Stimulated activated naive CD8-positive, alpha-beta T cell treated with anti-CD3 and anti-CD28 coated beads, Interleukin-15, Interleukin-2, amounts not matched to agents 100 U/mL and 50 U/mL, for 24 hours (primary cell): Measurements from ENCODE around the gene KDM5B.
"Not testable (repeated sequence)": the region's sequence is repeated elsewhere in the genome, so short reads cannot be mapped to it uniquely, and the experiment has no call there.

Source experiments
- ATAC-seq: fragments of 150-1000 bp; cut with Tn5 transposase; one replicate; pipeline ENCODE4 v1.10.0; 2021
- DNase-seq: peaks from one replicate; pipeline ENCODE4 v3.0.0; 2021

Gene KDM5B

DNA sequence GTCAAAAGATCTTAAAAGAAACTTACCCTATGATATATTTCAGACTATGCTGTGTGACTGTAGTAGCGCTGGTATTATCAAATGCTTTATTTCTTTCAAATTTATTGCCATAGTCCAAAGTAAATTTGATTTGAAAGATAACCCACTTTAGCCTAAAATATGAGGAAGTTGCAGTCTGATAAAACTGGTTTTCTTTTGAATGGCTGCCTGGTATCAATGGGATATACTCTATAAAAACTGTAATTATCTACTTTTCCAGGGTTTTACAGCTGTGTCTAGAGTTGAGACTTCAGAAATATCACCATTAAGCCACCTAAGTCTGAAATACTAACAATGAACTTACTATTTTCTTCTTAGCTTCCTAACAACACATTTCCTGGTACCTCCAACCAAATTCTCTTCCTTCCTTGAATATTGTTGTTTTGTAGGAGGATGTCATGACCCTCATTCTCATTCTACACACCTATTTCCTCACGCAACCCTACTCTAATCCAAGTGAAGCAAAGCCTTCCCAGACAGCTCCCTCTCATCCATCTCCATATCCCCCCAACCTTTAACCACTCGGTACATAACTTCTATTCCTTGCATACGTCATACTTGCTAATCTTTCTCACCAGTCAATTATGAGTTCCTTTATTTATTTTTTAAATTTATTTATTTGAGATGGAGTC is 17.0 kb downstream of the KDM5B start:
- ATAC-seq (no peak), DNase-seq (no peak)

DNA sequence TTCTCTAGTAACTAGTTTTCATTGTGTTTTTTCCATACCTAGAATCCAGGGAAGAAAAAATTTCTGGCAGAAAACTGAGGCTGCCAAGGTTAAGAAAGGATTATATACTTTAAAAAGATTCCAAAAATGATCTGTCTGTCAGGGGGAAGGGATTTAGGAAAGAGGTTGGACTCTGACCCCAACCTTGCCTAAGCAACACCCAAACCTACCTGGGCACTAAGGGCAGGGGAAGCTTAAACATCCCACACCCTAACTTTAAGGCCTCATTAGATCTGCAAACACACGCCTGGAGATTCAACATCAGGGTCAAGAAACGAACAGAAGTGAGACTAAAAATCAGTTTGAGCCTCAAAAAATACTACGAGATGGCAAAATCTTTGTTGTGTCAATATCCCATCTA is 19.4 kb downstream of the KDM5B start:
- no peak for DNase-seq

DNA sequence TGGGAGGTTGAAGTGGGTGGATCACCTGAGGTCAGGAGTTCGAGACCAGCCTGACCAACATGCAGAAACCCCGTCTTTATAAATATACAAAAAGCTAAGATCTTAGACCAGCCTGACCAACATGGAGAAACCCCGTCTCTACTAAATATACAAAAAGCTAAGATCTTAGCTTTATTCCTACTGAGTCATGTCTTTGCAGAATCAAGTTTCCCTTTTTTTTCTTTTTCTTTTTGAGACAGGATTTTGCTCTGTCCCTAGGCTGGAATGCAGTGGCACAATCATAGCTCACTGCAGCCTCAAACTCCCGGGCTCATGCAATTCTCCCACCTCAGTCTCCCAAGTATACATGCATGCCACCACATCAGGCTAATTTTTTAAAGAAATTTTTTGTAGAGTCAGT is 21.4 kb downstream of the KDM5B start:
- DNase-seq: no peak
- no peak for ATAC-seq

More for the DNA sequence above, 19.4 kb downstream of the KDM5B start:
- ATAC-seq: no peak

DNA sequence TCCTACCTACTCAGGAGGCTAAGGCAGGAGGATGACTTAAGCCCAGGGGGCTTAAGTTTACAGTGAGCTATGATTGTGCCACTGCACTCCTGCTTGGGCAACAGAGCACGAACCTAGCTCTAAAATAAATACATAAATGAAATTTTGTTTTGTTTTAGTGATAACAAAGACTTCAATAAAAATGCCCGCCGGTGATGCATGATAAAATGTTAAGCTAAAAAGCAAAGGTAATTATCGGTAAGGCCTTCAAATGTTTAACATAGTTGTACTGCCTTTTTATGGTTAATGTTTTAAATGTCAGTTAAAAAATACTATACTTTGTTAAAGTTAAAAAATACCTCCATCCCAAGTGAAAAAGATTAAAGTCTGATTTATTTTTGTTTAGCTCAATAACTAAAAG is 27.0 kb downstream of the KDM5B start:
- ATAC-seq (no peak), DNase-seq (no peak)

GRCh38 chr1:202770135-202770534 is 38.1 kb downstream of the KDM5B start:
- DNase-seq: no peak
- no peak for ATAC-seq

- no peak for ATAC-seq
- no peak for DNase-seq
Observed at GRCh38 chr1:202765721-202766120, 42.5 kb downstream of the KDM5B start.

DNA sequence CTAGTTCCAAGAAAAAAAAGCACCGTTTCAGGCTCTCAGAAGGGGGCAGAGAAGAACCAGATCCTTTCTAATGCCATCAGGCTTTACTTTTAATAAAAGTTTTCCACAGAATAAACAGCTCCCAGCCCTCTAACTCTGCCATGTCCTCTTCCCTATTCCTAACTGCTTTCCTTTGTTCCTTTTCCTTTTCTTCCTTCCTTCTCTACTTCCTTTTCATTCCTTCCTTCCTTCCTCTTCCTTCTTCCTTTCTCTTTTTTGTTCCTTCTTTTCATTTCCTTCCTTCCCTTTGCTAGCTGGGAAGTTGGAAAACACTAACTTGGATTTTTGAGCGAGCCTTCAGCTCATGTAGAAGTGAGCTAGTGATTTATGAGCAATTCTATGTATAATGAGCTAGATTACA is 46.2 kb downstream of the KDM5B start:
- DNase-seq (no peak), ATAC-seq (no peak)

DNA sequence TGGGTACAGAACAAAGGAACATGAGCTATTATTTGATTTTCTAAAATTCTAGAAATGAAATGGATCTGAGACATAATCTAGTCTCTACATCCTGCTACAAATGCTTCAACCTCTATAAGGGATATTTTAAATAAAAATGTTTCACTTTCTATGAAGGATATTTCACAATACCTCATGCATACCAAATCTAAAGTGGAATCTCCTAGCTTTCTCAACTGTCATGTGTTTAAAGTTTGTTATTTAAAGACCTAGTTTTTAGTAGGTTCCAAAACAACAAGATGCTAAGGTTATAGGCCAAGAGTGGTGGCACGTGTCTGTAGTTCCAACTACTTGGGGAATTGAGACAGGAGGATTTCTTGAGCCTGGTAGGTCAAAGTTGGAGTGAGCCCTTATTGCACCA is 47.6 kb downstream of the KDM5B start:
- DNase-seq (no peak), ATAC-seq (no peak)

DNA sequence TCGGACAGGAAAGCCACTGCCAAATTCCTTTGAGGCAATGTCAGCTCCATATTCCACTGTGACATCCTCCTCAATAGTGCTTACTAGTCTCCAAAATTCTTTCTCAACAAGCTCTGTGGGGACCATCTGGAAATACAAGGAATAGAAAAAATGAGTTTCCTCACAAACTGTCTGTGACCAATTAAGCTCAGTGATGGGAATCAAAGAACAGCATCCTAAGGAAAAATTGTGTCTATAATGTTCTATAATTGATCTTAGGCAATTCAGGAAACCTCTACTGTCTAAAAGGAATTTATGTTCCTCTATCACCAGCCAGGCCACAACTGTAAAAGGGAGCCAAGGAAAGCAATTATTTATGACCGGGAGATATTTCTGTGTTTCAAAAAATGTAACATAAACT is 51.8 kb downstream of the KDM5B start:
- DNase-seq: no peak
- no peak for ATAC-seq

DNA sequence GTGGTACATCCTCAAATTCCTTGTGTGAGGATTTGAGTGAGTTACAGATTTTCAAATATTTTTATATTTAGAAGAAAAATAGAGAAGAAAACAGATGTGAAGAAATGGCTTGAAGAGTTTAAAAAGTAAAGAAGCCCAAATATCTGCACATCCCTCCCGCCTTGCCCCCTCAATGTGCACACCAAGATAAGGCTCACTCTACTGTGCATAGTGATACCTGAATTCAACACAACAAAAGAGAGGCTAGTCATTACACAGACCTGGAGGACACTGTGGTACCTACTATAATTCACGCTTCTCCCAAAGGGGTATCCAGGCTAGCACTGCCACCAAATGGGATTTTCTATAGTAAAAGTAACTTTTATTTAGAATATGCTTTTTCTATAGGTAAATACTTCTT is 53.9 kb downstream of the KDM5B start:
- DNase-seq (no peak), ATAC-seq (no peak)

DNA sequence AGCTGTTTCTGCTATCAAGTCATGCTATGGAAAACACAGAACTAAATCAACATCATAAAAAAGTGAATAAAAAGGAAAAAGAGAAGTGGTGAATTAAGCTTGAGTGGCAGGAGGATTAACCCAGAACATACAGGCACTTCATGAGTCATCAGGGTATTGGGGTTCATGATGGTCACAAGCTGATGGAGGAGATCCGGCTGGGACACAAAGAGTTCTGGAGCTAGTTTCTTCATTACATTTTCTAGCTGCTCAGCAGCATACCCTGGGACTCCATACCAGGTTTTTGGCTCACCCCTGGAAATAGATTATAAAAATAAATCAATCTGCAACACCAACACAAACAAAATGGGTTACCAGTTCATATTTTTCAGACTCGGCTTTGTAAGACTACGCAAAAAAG is 55.4 kb downstream of the KDM5B start:
- DNase-seq: no peak
- ATAC-seq: no peak

- DNase-seq (no peak), ATAC-seq (no peak)
Observed at GRCh38 chr1:202750761-202751160, 57.5 kb downstream of the KDM5B start.

GRCh38 chr1:202750024-202750423 is 58.2 kb downstream of the KDM5B start:
- DNase-seq (no peak), ATAC-seq (no peak)

GRCh38 chr1:202745323-202745888 is 62.8 kb downstream of the KDM5B start:
- DNase-seq (no peak), ATAC-seq (no peak)

DNA sequence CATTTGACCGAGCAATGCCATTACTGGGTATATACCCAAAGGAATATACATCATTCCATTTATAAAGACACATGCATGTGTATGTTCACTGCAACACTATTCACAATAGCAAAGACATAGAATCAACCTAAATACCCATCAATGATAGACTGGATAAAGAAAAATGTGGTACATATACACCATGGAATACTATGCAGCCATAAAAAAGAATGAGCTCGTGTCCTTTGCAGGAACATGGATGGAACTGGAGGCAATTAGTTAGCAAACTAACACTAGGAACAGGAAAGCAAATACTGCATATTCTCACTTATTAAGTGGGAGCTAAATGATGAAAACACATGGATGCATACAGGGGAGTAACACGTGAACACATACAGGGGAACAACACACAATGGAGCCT is 63.5 kb downstream of the KDM5B start:
- DNase-seq, ATAC-seq: not testable (repeated sequence)

GRCh38 chr1:202742496-202742895 is 65.7 kb downstream of the KDM5B start:
- no peak for ATAC-seq
- no peak for DNase-seq

DNA sequence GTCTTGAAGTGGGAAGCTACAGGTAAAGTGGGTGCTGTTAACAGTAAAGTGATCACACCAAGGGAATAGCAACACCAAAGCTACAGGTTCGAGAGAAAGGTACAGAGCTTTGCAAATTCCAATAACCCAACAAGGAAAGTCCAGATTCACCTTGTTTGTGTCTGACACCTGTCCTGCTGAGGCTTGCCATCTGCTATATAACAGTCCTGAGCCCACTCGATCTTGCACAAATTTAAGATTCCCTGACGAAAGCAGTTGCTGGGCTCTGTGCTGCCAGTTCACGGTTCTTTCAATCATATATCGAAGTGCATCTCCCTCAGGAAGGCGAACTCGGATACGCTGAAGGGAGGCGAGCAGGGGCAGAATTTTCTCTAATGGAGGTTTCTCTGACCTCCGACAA is 75.0 kb downstream of the KDM5B start:
- ATAC-seq: no peak
- no peak for DNase-seq

- ATAC-seq: no peak
- no peak for DNase-seq
Observed at GRCh38 chr1:202728951-202729350, 79.3 kb downstream of the KDM5B start.

DNA sequence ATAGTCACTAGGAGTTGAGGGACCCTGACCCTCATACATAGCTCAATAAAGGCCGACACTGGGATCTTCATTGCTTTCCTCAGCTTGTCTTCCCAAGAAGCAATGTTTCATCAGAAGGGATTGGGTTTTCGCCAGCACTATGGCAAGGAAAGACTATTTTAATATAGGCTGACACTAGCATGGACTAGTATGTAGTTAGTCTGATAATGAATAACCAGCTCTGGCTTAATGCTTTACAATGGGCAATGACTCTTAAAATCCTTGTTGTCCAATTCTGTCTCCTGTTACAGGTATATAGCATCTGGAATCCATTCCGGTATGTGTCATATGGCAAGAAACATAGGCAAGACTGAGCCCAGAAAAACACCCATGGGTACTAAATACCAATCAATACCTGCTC is 82.7 kb downstream of the KDM5B start:
- DNase-seq (no peak), ATAC-seq (no peak)

- ATAC-seq: no peak
- no peak for DNase-seq
Observed at GRCh38 chr1:202723708-202724107, 84.5 kb downstream of the KDM5B start.

DNA sequence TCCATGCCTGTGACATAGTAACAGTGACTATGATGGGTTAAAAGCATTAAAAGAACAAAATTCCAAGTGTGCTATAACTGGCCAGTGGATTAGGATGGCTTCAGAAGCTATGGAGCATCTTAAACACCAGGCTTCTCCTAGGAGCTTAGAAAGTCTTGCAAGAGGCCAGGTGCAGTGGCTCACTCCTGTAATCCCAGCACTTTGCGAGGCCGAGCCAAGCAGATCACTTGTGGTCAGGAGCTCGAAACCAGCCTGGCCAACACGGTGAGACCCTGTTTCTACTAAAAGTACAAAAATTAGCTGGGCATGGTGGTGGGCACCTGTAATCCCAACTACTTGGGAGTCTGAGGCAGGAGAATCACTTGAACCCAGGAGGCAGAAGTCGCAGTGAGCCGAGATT is 85.2 kb downstream of the KDM5B start:
- ATAC-seq, DNase-seq: not testable (repeated sequence)

GRCh38 chr1:202716654-202717053 is 91.6 kb downstream of the KDM5B start:
- DNase-seq (no peak), ATAC-seq (no peak)

DNA sequence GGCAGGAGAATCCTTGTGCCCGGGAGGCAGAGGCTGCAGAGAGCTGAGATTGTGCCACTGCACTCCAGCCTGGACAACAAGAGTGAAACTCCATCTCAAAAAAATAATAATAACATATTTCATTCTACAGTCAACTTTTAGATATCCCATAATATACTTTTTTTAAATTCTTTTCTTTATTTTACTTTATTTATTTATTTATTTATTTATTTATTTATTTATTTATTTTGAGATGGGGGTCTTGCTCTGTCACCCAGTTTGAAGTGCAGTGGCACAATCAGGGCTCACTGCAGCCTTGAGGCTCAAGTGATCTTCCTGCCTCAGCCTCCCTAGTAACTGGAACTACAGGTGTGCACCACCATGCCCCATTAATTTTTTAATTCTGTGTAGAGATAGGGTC is 94.0 kb downstream of the KDM5B start:
- ATAC-seq, DNase-seq: not testable (repeated sequence)

DNA sequence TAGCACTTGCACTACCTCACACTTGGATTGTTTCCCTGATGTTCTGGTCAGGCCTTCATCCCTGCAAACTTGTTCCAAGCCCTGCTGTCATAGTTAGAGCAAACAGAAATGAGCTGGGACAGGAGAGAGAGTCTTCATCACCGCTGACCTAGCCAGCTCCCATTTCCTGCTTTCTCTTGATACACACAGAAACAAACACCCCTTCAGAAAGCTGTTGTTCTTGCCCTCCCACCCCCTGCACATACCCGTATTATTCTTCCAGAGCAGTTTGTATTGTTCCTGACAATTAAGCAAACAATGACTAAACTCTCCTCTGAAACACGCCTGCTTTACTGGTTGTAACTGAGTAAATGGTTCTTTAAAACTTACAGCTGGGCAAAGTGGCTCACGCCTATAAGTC is 95.1 kb downstream of the KDM5B start:
- DNase-seq (no peak), ATAC-seq (no peak)
